Osteoblast (primary cell): ENCODE measurements around the gene CHDH. TPM values are rescaled to one million over a fixed set of nuclear protein-coding genes. Genes with fewer than 3 reads are reported as not detected.

Source experiments
- DNase-seq: peaks from one replicate; pipeline ENCODE4 v3.0.0; 2011; ENCODE audit warnings: low spot score, mixed read lengths; ENCODE audit not compliant: insufficient read length; ENCODE audit errors: missing footprints
- H2AFZ ChIP-seq: 2 replicates; pipeline ENCODE4 v1.6.0; 2011; ENCODE audit warnings: mild to moderate bottlenecking, low read length
- H3K27ac ChIP-seq: 2 replicates; pipeline ENCODE4 v1.5.1; 2011; ENCODE audit warnings: mild to moderate bottlenecking, low read depth, low read length, moderate library complexity
- H3K27me3 ChIP-seq: 2 replicates; pipeline ENCODE4 v1.6.0; 2012; ENCODE audit warnings: mild to moderate bottlenecking, control low read depth, inconsistent platforms, low read length, moderate library complexity; ENCODE audit not compliant: insufficient read depth
- H3K36me3 ChIP-seq: 2 replicates; pipeline ENCODE4 v1.5.1; 2011; ENCODE audit warnings: mild to moderate bottlenecking, low read length, control low read depth, moderate library complexity; ENCODE audit not compliant: insufficient read depth
- H3K4me1 ChIP-seq: 2 replicates; pipeline ENCODE4 v1.5.1; 2011; ENCODE audit warnings: mild to moderate bottlenecking, low read length, control low read depth, moderate library complexity; ENCODE audit not compliant: insufficient read depth
- H3K4me2 ChIP-seq: 2 replicates; pipeline ENCODE4 v1.6.0; 2011; ENCODE audit warnings: mild to moderate bottlenecking, low read length; ENCODE audit not compliant: insufficient read depth
- H3K4me3 ChIP-seq: fragments of 200-600 bp; sonication (generic); 3 replicates; pipeline ENCODE4 v1.5.1; 2012; ENCODE audit warnings: mild to moderate bottlenecking, low read length, inconsistent platforms; ENCODE audit not compliant: insufficient read depth
- H3K79me2 ChIP-seq: 2 replicates; pipeline ENCODE4 v1.6.0; 2012; ENCODE audit warnings: mild to moderate bottlenecking, low read length, control low read depth, inconsistent platforms; ENCODE audit not compliant: insufficient read depth
- H3K9me3 ChIP-seq: 2 replicates; pipeline ENCODE4 v1.5.1; 2011; ENCODE audit warnings: low read depth, low read length, control low read depth
- H4K20me1 ChIP-seq: 2 replicates; pipeline ENCODE4 v1.6.0; 2012; ENCODE audit warnings: mild to moderate bottlenecking, low read length, control low read depth; ENCODE audit not compliant: insufficient read depth
- CTCF ChIP-seq: IDR thresholded peaks from 2 replicates; pipeline ENCODE4 v1.5.1; 2011; ENCODE audit warnings: mild to moderate bottlenecking, low read depth, low read length, moderate library complexity; ENCODE audit errors: extremely low read depth
- total RNA-seq: library from RNA; depleted of rRNA; stranded (reverse); fragments of >200 nt; gene quantifications from 2 replicates; pipeline ENCODE4 v1.2.3, GENCODE V29; 2012

CHDH gene
- total RNA-seq, 1 donor: 0.72 TPM

GRCh38 chr3:53803124-53803815 is 42.9 kb downstream of the CHDH start:
- Histone ChIP-seq H3K27ac (no peak overlapping the region), H3K4me2 (no peak overlapping the region), H2AFZ (no peak overlapping the region), H4K20me1 (no peaks in the 10 kb centered on the region), H3K4me1 (peaks cover 32% of the 10 kb centered on the region), H3K27me3 (no peaks in the 10 kb centered on the region), H3K9me3 (no peaks in the 10 kb centered on the region), H3K4me3 (no peak overlapping the region), H3K36me3 (no peaks in the 10 kb centered on the region), H3K79me2 (no peaks in the 10 kb centered on the region)
- DNase-seq: no peak
- TF ChIP-seq CTCF: no peak

GRCh38 chr3:53802256-53802880 is 43.9 kb downstream of the CHDH start:
- no peak overlapping the region for H2AFZ ChIP-seq
- no peaks in the 10 kb centered on the region for H3K79me2 ChIP-seq
- H3K4me1 ChIP-seq: peaks cover 32% of the 10 kb centered on the region
- DNase-seq: no peak
- H3K27me3 ChIP-seq: no peaks in the 10 kb centered on the region
- H3K4me3 ChIP-seq: no peak overlapping the region
- no peak for TF ChIP-seq CTCF
- H3K36me3 ChIP-seq: no peaks in the 10 kb centered on the region
- no peaks in the 10 kb centered on the region for H4K20me1 ChIP-seq
- no peak overlapping the region for H3K27ac ChIP-seq
- no peak overlapping the region for H3K4me2 ChIP-seq
- H3K9me3 ChIP-seq: no peaks in the 10 kb centered on the region

GRCh38 chr3:53801319-53801718 is 44.9 kb downstream of the CHDH start:
- no peak overlapping the region for H3K4me3 ChIP-seq
- no peaks in the 10 kb centered on the region for H3K9me3 ChIP-seq
- H3K27ac ChIP-seq: no peak overlapping the region
- no peaks in the 10 kb centered on the region for H3K36me3 ChIP-seq
- H3K79me2 ChIP-seq: no peaks in the 10 kb centered on the region
- DNase-seq: no peak
- TF ChIP-seq CTCF: no peak
- H3K4me1 ChIP-seq: peaks cover 24% of the 10 kb centered on the region
- no peaks in the 10 kb centered on the region for H4K20me1 ChIP-seq
- no peak overlapping the region for H2AFZ ChIP-seq
- H3K27me3 ChIP-seq: no peaks in the 10 kb centered on the region
- H3K4me2 ChIP-seq: no peak overlapping the region

- Histone ChIP-seq H3K36me3 (no peaks in the 10 kb centered on the region), H3K79me2 (no peaks in the 10 kb centered on the region), H3K4me3 (no peak overlapping the region), H4K20me1 (no peaks in the 10 kb centered on the region), H3K27me3 (no peaks in the 10 kb centered on the region), H3K9me3 (no peaks in the 10 kb centered on the region), H3K4me1 (peaks cover 14% of the 10 kb centered on the region), H3K27ac (no peak overlapping the region), H3K4me2 (no peak overlapping the region), H2AFZ (no peak overlapping the region)
- DNase-seq: no peak
- no peak for TF ChIP-seq CTCF
These were observed 45.9 kb downstream of the CHDH start for GRCh38 chr3:53800041-53800906.
